Ovary (tissue), 9 donors: ENCODE data around the gene KANK3. TPM values are rescaled to one million over a fixed set of nuclear protein-coding genes. Genes with fewer than 3 reads are reported as not detected.
A peak's percentile ranks its signal among the peaks of the same experiment; 100 is the strongest.

ENCODE experiments used
- DNase-seq, 5 donors: peaks; one replicate each; pipeline ENCODE4 v3.0.0-alpha.2; 2019 to 2020
- H3K27ac ChIP-seq, 2 donors: fragments of 200-600 bp; one replicate each; pipeline versions ENCODE4 v1.5.1 to v1.8.0; 2019 to 2022
- H3K27me3 ChIP-seq: fragments of 200-600 bp; one replicate; pipeline ENCODE4 v1.8.0; 2022
- H3K36me3 ChIP-seq: fragments of 200-600 bp; sonication (generic); one replicate; pipeline ENCODE4 v1.5.1; 2019
- H3K4me1 ChIP-seq: one replicate; pipeline ENCODE4 v1.8.1; 2013; ENCODE audit warnings: mild to moderate bottlenecking, moderate library complexity; ENCODE audit not compliant: insufficient read depth
- H3K4me3 ChIP-seq: fragments of 200-600 bp; sonication (generic); one replicate; pipeline ENCODE4 v1.5.1; 2017
- H3K9me3 ChIP-seq, 2 donors: fragments of 200-600 bp in 1 of 2; sonication (generic) in 1 of 2; one replicate each; pipeline versions ENCODE4 v1.5.1 to v1.8.1; 2013 to 2019; ENCODE audit warnings: mild to moderate bottlenecking in 1 of 2, moderate library complexity in 1 of 2
- CTCF ChIP-seq, 3 donors: fragments of 450-650 bp in 2 of 3; fragments of 200-600 bp in 1 of 3; IDR thresholded peaks; one replicate each; pipeline versions ENCODE4 v1.5.1 to v1.8.0; 2016 to 2022; ENCODE audit warnings: antibody characterized with exemption in 3 of 3, mild to moderate bottlenecking in 1 of 3
- EP300 ChIP-seq: sonication (generic); formaldehyde crosslinking; IDR thresholded peaks from one replicate; pipeline ENCODE4 v1.6.1; 2017; ENCODE audit warnings: antibody characterized with exemption
- POLR2A ChIP-seq: fragments of 450-650 bp; IDR thresholded peaks from one replicate; pipeline ENCODE4 v1.6.1; 2017; ENCODE audit warnings: antibody characterized with exemption, mild to moderate bottlenecking, moderate library complexity
- WGBS, 3 donors: extraction: QIAGEN DNeasy Blood & Tissue Kit in 1 of 3; methylation state at CpG; one replicate each; pipeline versions ENCODE4 v1.1.5 to v1.1.7; 2013 to 2017; 5-methylcytosine and 5-hydroxymethylcytosine counted together
- intact Hi-C, 4 donors: fragments of 100-400 bp; cut with DNase I; formaldehyde crosslinking; loops; one replicate each; pipeline versions ENCODE4 v1.11.0 to v1.15.1; 2022 to 2023
- polyA plus RNA-seq, 2 donors: library from polyadenylated mRNA; stranded (reverse); fragments of 200-250 nt in 1 of 2; fragments of 350-450 nt in 1 of 2; fragmentation: Illumina TruSeq in 1 of 2; extraction: RNeasy Lipid Tissue Mini Kit (QIAGEN cat#74804) in 1 of 2; gene quantifications; one replicate each; pipeline ENCODE4 v1.2.3, GENCODE V29; 2013 to 2014
- total RNA-seq, 7 donors: library from RNA; depleted of rRNA in 2 of 7; stranded (reverse); fragments of >200 nt in 2 of 7; fragmentation: NEBNext Ultra II Directional in 3 of 7; extraction: Animal tissue kit (Norgen Biotek cat#: 25700) in 3 of 7; gene quantifications; one replicate each; pipeline versions ENCODE4 v1.1.0 to v1.2.4, GENCODE V29; 2016 to 2023
- donor health status: DM: no; HTN: no; CAD: no; lungs with moderate emphysema.
- donor health status: DM: no; HTN: no; CAD: no.
- donor health status: Bipolar disorder and iron deficiency.
- donor health status: DM: yes; HTN: yes; CAD: no.
- donor health status: DM: no; HTN: no; CAD: no.
- donor health status: DM: yes; HTN: yes; CAD: no.

KANK3 gene
- total and polyA plus RNA-seq, 9 donors, result 0.73 to 11.7 (median 4.3) TPM

DNA sequence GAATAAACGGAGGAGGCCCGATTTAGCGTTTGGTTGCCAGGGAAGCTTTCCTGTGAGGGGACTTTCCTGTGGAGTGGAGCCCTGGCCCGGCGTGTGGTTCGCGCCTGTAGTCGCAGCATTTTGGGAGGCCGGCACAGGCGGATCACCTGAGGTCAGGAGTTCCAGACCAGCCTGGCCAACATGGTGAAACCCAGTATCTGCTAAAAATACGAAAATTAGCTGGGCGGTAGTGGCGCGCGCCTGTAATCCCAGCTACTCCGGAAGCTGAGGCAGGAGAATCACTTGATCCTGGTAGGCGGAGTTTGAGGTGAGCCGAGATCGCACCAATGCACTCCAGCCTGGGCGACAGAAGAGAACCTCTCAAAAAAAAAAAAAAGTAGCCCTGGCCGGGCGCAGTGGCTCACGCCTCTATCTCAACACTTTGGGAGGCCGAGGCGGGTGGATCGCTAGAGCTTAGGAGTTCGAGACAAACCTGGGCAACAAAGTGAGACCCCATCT, 6.9 kb downstream of the KANK3 start:
- TF ChIP-seq POLR2A, result no peak
- TF ChIP-seq CTCF (IDR thresholded peaks at IDR 0.05), result no peak
- no peak for TF ChIP-seq EP300
- intact Hi-C loops, result no loop called here
- peaks cover 4% of the 10 kb centered on the region for H3K4me1 ChIP-seq
- no peaks in the 10 kb centered on the region for H3K9me3 ChIP-seq
- H3K27ac ChIP-seq, result no peak overlapping the region
- H3K4me3 ChIP-seq, result no peak overlapping the region
- no peak for DNase-seq
- WGBS, 3 donors, result 30 to 40% (median 33%) methylated on average over 27 of the region's 27 CpGs
- no peaks in the 10 kb centered on the region for H3K36me3 ChIP-seq
- peaks cover 5% of the 10 kb centered on the region for H3K27me3 ChIP-seq

- intact Hi-C loops, result no loop called here
- H3K27me3 ChIP-seq, result peaks cover 5% of the 10 kb centered on the region
- no peak overlapping the region for H3K4me3 ChIP-seq
- WGBS, 3 donors, result 6 to 30% (median 12%) methylated on average over 49 to 79 of the region's 79 CpGs
- no peak for TF ChIP-seq POLR2A
- no peak for TF ChIP-seq EP300
- no peak for TF ChIP-seq CTCF (IDR thresholded peaks at IDR 0.05)
- H3K36me3 ChIP-seq, result no peaks in the 10 kb centered on the region
- H3K4me1 ChIP-seq, result peaks cover 2% of the 10 kb centered on the region
- DNase-seq, result no peak
- H3K27ac ChIP-seq, result no peak overlapping the region
- H3K9me3 ChIP-seq, result no peaks in the 10 kb centered on the region
Measured at GRCh38 chr19:8335343-8336071, 7.6 kb downstream of the KANK3 start.

DNA sequence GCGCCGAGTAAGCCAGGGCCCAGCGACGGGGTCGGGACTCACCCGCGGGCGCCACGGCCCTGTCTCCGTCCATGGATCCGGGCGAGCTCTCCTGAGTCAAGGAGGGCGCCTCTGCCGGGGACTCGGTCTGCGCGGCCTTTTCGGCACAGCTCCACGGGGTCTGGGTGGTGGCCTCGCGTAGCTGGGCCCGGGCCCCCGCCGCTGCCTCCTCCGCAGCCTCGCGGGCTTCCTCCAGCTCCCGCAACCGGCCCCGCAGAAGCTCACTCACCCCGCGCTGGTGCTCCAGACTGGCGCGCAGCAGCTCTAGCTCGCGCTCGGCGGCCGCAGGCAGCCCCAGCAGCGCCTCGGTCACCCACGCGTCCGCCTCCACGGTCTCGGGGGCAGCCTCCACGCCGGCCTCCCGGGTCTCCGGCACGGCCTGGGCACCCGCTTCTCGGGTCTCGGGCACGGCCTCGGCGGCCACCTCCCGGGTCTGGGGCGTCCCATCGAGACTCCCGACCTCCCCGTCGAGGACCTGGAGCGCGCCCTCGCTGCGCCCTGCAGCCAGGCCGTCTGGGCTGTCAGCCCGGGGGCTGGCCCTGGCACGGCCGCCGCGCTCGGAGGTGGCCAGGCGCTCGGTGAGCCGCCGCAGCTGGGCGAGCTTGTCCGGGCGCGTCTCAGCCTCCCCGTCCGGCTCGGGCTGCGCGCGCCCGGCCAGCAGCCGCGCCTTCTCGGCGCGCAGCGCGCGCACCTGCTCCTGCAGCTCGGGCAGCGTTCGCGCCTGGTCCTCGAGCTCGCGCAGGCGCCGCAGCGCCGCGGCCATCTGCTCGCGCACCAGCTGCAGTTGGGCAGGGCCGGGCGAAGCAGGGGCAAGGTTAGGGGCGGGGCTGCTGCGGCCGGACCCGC, 8.4 kb downstream of the KANK3 start:
- Histone ChIP-seq H3K27ac (no peak overlapping the region), H3K9me3 (no peaks in the 10 kb centered on the region), H3K36me3 (no peaks in the 10 kb centered on the region), H3K4me3 (no peak overlapping the region), H3K27me3 (peaks cover 5% of the 10 kb centered on the region), H3K4me1 (no peaks in the 10 kb centered on the region)
- intact Hi-C loops, result no loop called here
- TF ChIP-seq POLR2A (no peak), EP300 (no peak), CTCF (IDR thresholded peaks at IDR 0.05) (no peak)
- 5 to 10% (median 5%) methylated on average over 45 to 117 of the region's 117 CpGs for WGBS, 3 donors
- peak in 2 of 5 donors; percentile 56 to 66 for DNase-seq

DNA sequence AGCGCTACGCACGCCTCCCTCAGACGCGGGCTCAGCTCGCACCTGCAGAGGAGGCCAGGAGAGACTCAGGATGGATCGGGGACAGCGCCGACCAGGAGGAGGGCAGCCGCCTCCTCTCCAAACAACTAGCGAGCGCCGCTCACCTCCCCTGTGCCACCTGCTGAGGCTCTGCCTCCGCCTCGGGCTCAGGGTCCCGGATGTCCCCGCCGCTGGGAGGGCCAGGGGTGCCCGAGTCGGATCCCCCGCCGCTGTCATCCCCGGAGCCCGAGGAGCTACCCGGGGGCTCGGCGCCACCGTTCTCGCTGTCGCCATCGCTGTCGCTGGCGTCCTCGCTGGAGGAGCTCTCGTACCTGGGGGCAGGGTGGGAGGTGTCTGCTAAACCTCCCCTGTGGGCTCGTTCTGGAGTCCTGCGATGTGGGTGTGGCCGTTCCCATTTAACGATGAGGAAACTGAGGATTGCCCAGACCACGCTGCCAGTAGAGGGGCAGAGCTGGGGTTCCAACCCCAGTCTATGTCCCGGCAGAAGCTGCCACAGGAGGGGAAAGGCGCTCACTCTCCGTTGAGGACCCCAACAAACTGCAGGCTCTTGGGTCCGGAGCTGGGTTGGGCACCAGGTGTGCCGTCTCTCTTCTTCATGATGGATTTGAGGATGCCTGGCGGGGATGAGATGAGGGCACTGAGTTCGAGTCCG, 9.2 kb downstream of the KANK3 start:
- H3K4me1 ChIP-seq, result no peaks in the 10 kb centered on the region
- no peak overlapping the region for H3K4me3 ChIP-seq
- no peak for DNase-seq
- WGBS, 3 donors, result 9 to 18% (median 17%) methylated on average over 13 to 48 of the region's 48 CpGs
- H3K27ac ChIP-seq, result no peak overlapping the region
- TF ChIP-seq CTCF (IDR thresholded peaks at IDR 0.05) (no peak), EP300 (no peak), POLR2A (no peak)
- peaks cover 5% of the 10 kb centered on the region for H3K27me3 ChIP-seq
- H3K9me3 ChIP-seq, result no peaks in the 10 kb centered on the region
- H3K36me3 ChIP-seq, result no peaks in the 10 kb centered on the region
- intact Hi-C loops, result no loop called here
